ENCODE measurements around the gene MEDAG.

Gene MEDAG

GRCh38 chr13:30905932-30906383, at the start of gene MEDAG:
TSS of gene MEDAG (plus strand) at chr13:30906271. CDS start at chr13:30906516, 245 bp downstream.
- no peak for DNase-seq (ENCODE audit: low read depth)
- no peak within 1 kb of the TSS for H3K4me3 ChIP-seq (ENCODE audit: low read depth, low read length)
- no peak for TF ChIP-seq CTCF (IDR thresholded peaks at IDR 0.05; ENCODE audit: insufficient read depth, low read depth, low read length, missing control alignments)

GRCh38 chr13:30857018-30857417, 49.1 kb upstream of the MEDAG start:
- no peak for TF ChIP-seq CTCF (IDR thresholded peaks at IDR 0.05; ENCODE audit: insufficient read depth, low read depth, low read length, missing control alignments)
- DNase-seq (ENCODE audit: low read depth) = no peak
- no peak overlapping the region for H3K4me3 ChIP-seq (ENCODE audit: low read depth, low read length)

- TF ChIP-seq CTCF (IDR thresholded peaks at IDR 0.05; ENCODE audit: insufficient read depth, low read depth, low read length, missing control alignments) = no peak
- no peak for DNase-seq (ENCODE audit: low read depth)
- H3K4me3 ChIP-seq (ENCODE audit: low read depth, low read length) = no peak overlapping the region
Measured at GRCh38 chr13:30857636-30858035, 48.4 kb upstream of the MEDAG start.

- no peak for TF ChIP-seq CTCF (IDR thresholded peaks at IDR 0.05; ENCODE audit: insufficient read depth, low read depth, low read length, missing control alignments)
- no peak for DNase-seq (ENCODE audit: low read depth)
- no peak overlapping the region for H3K4me3 ChIP-seq (ENCODE audit: low read depth, low read length)
Measured at GRCh38 chr13:30859326-30859725, 46.7 kb upstream of the MEDAG start.

GRCh38 chr13:30861163-30861562, 44.9 kb upstream of the MEDAG start:
- H3K4me3 ChIP-seq (ENCODE audit: low read depth, low read length) = no peak overlapping the region
- no peak for TF ChIP-seq CTCF (IDR thresholded peaks at IDR 0.05; ENCODE audit: insufficient read depth, low read depth, low read length, missing control alignments)
- DNase-seq (ENCODE audit: low read depth) = no peak

- no peak for DNase-seq (ENCODE audit: low read depth)
- TF ChIP-seq CTCF (IDR thresholded peaks at IDR 0.05; ENCODE audit: insufficient read depth, low read depth, low read length, missing control alignments) = no peak
- no peak overlapping the region for H3K4me3 ChIP-seq (ENCODE audit: low read depth, low read length)
Measured at GRCh38 chr13:30861836-30862467, 44.1 kb upstream of the MEDAG start.

GRCh38 chr13:30862707-30863106, 43.4 kb upstream of the MEDAG start:
- TF ChIP-seq CTCF (IDR thresholded peaks at IDR 0.05; ENCODE audit: insufficient read depth, low read depth, low read length, missing control alignments) = no peak
- H3K4me3 ChIP-seq (ENCODE audit: low read depth, low read length) = no peak overlapping the region
- no peak for DNase-seq (ENCODE audit: low read depth)
